OCI-LY3 (cell line): ENCODE measurements around the gene RAB13.

Experiments used
- H2AFZ ChIP-seq: fragments of 200-600, 300-600 bp; shearing (Covaris generic); 2 replicates; pipeline ENCODE4 v1.6.0; 2014; ENCODE audit warnings: antibody characterized with exemption, low read depth, low read length
- H3K27ac ChIP-seq: fragments of 200-600, 300-600 bp; sonication (generic); 2 replicates; pipeline ENCODE4 v1.5.1; 2014; ENCODE audit warnings: mild to moderate bottlenecking, low read length, moderate library complexity, mixed read lengths
- H3K27me3 ChIP-seq: fragments of 200-600, 300-600 bp; sonication (generic); 2 replicates; pipeline ENCODE4 v1.6.1; 2014; ENCODE audit warnings: low read depth, low read length, mixed read lengths
- H3K36me3 ChIP-seq: fragments of 200-600, 300-600 bp; sonication (generic); replicated peaks from 2 replicates; pipeline ENCODE3; 2014; ENCODE audit warnings: low read depth, low read length, mixed read lengths
- H3K4me1 ChIP-seq: fragments of 300-600, 200-600 bp; sonication (generic); 2 replicates; pipeline ENCODE4 v1.6.1; 2014; ENCODE audit warnings: low read length, mixed read lengths
- H3K4me2 ChIP-seq: fragments of 200-600, 300-600 bp; sonication (generic); 2 replicates; pipeline ENCODE4 v1.6.1; 2014; ENCODE audit warnings: low read length, mixed read lengths
- H3K4me3 ChIP-seq: fragments of 300-600, 200-600 bp; sonication (generic); 2 replicates; pipeline ENCODE4 v1.5.1; 2014; ENCODE audit warnings: antibody characterized with exemption, mild to moderate bottlenecking, low read length, moderate library complexity
- H3K79me2 ChIP-seq: fragments of 300-600, 200-600 bp; shearing (Covaris generic); 2 replicates; pipeline ENCODE4 v1.6.1; 2014; ENCODE audit warnings: mild to moderate bottlenecking, low read length, mixed read lengths
- H3K9ac ChIP-seq: fragments of 300-600, 200-600 bp; shearing (Covaris generic); 2 replicates; pipeline ENCODE4 v1.6.0; 2014; ENCODE audit warnings: mild to moderate bottlenecking, low read length, moderate library complexity
- H3K9me3 ChIP-seq: fragments of 200-600, 300-600 bp; shearing (Covaris generic); 2 replicates; pipeline ENCODE4 v1.6.1; 2014; ENCODE audit warnings: low read length, mixed read lengths; ENCODE audit not compliant: insufficient read depth
- H4K20me1 ChIP-seq: fragments of 200-600, 300-600 bp; sonication (generic); 2 replicates; pipeline ENCODE4 v1.6.1; 2016; ENCODE audit warnings: low read length, mixed read lengths; ENCODE audit not compliant: insufficient read depth
- EZH2phosphoT487 ChIP-seq: fragments of 200-600 bp; shearing (Covaris generic); IDR thresholded peaks from 2 replicates; pipeline ENCODE4 v1.6.1; 2018; ENCODE audit warnings: antibody characterized with exemption, mixed run types, low read depth
- TF ChIP-seq, protein P1 (sequence below): fragments of 200-600, 300-600 bp; sonication (generic); IDR thresholded peaks from 2 replicates; pipeline ENCODE4 v1.5.1; 2014; ENCODE audit warnings: antibody characterized with exemption, low read length, low read depth

RAB13 gene

DNA sequence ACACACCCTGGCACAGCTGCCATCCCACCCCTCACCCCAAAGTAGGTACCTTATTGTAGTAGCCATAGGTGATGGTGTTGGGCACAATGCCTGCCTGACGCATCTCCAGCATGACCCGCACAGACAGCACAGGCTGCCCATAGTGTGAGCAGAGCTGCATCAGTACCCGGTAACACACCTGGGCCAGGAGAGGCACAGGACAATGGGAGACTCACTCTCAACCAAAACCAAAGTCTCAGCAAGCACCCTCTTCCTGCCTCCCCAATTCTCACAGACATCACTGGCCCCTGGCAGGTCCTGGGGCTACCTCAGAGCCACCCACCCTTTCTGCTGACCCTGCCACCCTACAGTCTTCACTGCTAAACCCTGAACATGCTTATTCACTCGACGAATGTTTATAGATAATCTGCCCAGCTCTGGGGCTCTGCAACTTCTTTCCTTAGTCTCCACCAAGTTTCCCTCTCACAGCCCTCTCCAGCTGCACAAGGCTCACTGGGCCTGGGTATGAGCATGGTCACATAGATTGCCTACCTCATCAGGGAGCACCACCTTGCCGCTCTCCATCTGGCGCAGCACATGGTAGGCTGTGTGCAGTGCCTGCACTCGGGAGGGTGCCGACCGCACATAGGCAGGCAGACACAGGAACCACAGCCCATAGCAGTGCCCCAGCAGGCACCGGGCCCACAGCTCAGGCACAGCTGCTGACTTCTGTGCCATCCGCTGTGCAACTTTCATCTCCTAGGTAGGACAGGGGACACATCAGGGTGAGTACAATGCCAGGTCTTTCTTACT is 49.9 kb downstream of the RAB13 start:
- TF ChIP-seq EZH2phosphoT487, result no peak
- TF ChIP-seq, protein P1, sequence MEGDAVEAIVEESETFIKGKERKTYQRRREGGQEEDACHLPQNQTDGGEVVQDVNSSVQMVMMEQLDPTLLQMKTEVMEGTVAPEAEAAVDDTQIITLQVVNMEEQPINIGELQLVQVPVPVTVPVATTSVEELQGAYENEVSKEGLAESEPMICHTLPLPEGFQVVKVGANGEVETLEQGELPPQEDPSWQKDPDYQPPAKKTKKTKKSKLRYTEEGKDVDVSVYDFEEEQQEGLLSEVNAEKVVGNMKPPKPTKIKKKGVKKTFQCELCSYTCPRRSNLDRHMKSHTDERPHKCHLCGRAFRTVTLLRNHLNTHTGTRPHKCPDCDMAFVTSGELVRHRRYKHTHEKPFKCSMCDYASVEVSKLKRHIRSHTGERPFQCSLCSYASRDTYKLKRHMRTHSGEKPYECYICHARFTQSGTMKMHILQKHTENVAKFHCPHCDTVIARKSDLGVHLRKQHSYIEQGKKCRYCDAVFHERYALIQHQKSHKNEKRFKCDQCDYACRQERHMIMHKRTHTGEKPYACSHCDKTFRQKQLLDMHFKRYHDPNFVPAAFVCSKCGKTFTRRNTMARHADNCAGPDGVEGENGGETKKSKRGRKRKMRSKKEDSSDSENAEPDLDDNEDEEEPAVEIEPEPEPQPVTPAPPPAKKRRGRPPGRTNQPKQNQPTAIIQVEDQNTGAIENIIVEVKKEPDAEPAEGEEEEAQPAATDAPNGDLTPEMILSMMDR, result no peak
- H2AFZ ChIP-seq, result no peak overlapping the region
- H3K79me2 ChIP-seq, result no peaks in the 10 kb centered on the region
- no peak overlapping the region for H3K4me2 ChIP-seq
- H3K9me3 ChIP-seq, result no peaks in the 10 kb centered on the region
- H3K4me1 ChIP-seq, result no peaks in the 10 kb centered on the region
- H3K27me3 ChIP-seq, result no peaks in the 10 kb centered on the region
- H4K20me1 ChIP-seq, result no peaks in the 10 kb centered on the region; the same call in none of the 2 replicates
- H3K36me3 ChIP-seq, result peaks cover 80% of the 10 kb centered on the region
- H3K4me3 ChIP-seq, result no peak overlapping the region
- no peak overlapping the region for H3K9ac ChIP-seq
- H3K27ac ChIP-seq, result no peak overlapping the region

DNA sequence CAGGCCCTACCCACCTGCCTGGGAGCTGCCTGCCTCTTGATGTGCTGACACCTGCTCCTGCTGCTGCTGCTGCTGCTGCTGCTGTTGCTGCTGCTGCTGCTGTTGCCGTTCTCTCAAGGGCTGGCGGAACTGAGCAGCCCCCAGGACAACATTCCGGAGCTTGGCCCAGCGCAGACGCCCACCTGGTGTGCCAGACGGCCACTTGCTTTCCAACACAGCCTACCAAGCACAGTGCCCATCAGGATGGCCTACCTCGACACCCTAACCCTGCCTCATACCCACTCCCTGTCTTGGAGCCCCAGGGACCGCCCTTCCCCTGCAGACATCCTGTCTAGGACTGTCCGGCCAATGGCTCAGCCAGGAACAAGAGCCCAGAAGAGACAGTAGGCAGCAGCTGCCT is 51.4 kb downstream of the RAB13 start:
- Histone ChIP-seq H3K27ac (no peak overlapping the region), H3K9me3 (no peaks in the 10 kb centered on the region), H3K4me3 (no peak overlapping the region), H3K4me2 (no peak overlapping the region), H3K4me1 (no peaks in the 10 kb centered on the region), H2AFZ (no peak overlapping the region), H3K27me3 (no peaks in the 10 kb centered on the region), H3K9ac (no peak overlapping the region), H3K36me3 (peaks cover 79% of the 10 kb centered on the region), H3K79me2 (no peaks in the 10 kb centered on the region), H4K20me1 (no peaks in the 10 kb centered on the region; the same call in none of the 2 replicates)
- no peak for TF ChIP-seq EZH2phosphoT487
- TF ChIP-seq, protein P1, result no peak

DNA sequence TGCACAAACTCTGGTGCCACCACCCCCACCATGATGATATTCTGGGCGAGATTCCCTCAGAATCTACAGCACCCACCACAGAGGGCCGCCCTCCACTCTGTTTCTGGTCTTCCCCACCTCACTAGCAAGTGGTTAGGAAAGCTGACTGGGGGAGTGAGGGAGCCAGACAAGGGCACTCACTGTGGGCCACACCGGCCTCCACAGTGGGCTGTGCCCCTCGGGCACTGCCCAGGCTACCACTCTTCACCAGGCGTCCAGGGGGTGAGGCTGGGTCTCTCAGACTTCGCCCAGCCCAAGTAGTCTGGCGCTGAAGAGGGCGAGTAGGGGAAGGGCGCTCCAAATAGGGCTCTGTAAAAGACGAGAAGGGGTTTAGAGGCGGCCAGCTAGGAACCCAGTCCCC is 52.2 kb downstream of the RAB13 start:
- no peak overlapping the region for H2AFZ ChIP-seq
- no peaks in the 10 kb centered on the region for H3K79me2 ChIP-seq
- no peak overlapping the region for H3K4me3 ChIP-seq
- no peak overlapping the region for H3K4me2 ChIP-seq
- H3K36me3 ChIP-seq, result peaks cover 78% of the 10 kb centered on the region
- H4K20me1 ChIP-seq, result no peaks in the 10 kb centered on the region; the same call in none of the 2 replicates
- H3K9ac ChIP-seq, result no peak overlapping the region
- H3K4me1 ChIP-seq, result no peaks in the 10 kb centered on the region
- no peaks in the 10 kb centered on the region for H3K9me3 ChIP-seq
- H3K27ac ChIP-seq, result no peak overlapping the region
- TF ChIP-seq, protein P1, result no peak
- TF ChIP-seq EZH2phosphoT487, result no peak
- no peaks in the 10 kb centered on the region for H3K27me3 ChIP-seq

DNA sequence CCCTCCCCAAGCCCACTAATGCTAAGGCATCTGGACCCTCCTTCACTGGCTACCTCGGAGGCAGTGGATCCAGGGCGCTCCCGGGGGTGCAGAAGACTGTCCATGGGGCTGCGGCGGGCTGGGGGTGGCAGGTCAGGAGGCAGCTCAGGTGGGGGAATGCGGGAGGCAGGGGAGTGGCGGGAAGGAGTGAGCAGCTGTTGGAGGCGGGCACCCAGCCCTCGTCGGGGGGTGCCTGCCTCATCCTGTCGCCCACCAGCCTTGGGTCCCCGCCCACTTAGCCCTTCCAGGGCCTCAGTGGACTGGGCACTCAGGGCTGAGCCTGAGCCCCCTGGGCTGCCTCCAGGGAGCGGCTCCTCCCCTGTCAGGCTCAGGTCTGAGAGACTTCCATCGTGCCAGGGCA is 52.7 kb downstream of the RAB13 start:
- Histone ChIP-seq H3K27ac (no peak overlapping the region), H3K9ac (no peak overlapping the region), H3K79me2 (no peaks in the 10 kb centered on the region), H3K4me3 (no peak overlapping the region), H3K4me1 (no peaks in the 10 kb centered on the region), H3K4me2 (no peak overlapping the region), H3K36me3 (peaks cover 76% of the 10 kb centered on the region), H2AFZ (no peak overlapping the region), H4K20me1 (no peaks in the 10 kb centered on the region; the same call in none of the 2 replicates), H3K27me3 (no peaks in the 10 kb centered on the region), H3K9me3 (no peaks in the 10 kb centered on the region)
- TF ChIP-seq, protein P1, result no peak
- TF ChIP-seq EZH2phosphoT487, result no peak
